Measurements from ENCODE around the gene SLC6A3. TPM values are rescaled to one million over a fixed set of nuclear protein-coding genes. Genes with fewer than 3 reads are reported as not detected.

The SLC6A3 gene
- total and polyA plus RNA-seq, 9 of the 15 experiments (the other 6 are each of a cell fraction or from before 2014, with no cell fraction given) = not detected

DNA sequence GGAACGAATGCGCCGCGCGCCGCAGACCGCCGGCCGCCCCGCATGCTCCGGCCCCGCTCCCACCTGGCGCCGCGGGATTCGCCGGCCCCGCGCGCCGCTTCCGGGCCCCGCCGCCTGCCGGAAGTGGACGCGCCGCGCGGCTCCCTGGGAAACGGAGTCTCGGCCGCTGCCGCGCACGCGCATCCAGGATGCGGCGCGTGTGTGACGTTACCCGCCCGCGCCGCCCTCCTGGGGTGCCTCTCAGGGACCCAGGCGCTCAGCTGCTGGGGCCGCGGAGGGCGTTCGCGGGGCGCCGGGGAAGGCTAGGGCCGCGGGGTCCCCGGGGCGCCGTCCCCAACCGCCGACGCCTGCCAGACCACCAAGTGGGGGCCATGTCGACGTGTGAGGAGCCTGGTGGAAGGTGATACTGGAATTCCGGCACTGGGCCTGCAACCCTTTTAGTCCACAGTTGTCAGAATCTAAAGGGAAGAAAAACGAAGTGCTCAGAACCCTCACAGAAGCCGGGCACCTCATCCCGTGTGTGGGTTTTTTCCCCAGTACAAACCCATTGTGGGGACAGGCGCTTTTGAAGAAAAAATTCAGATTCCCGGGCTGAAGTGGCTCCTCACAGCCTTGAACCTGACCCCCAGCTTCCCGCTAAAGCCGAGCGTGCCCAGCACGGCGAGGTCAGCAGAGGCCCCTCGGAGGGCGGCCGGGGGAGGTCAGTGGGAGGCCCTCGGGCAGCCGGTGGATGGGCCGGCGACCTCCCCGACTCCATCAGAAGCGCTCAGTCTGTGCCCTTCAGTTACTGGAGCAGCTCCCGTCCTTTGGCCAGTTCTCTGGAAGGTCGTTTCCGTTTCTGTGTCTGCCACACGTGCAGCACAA lies 100.0 kb downstream of the SLC6A3 start, which contains the start of gene CLPTM1L (continued):
- TF ChIP-seq ZNF395 (CRISPR knock-in tag; IDR thresholded peaks at IDR 0.05) (no peak), HOMEZ (CRISPR knock-in tag; IDR thresholded peaks at IDR 0.05) (no peak), PREB (CRISPR knock-in tag; IDR thresholded peaks at IDR 0.05) (no peak), CXXC5 (CRISPR knock-in tag; IDR thresholded peaks at IDR 0.05) (peak; percentile 80), ZNF445 (CRISPR knock-in tag; IDR thresholded peaks at IDR 0.05; ENCODE audit: low read depth) (no peak), ETV6 (IDR thresholded peaks at IDR 0.05; ENCODE audit: borderline replicate concordance in 1 of 2, low read depth in 2 of 2, low read length in 1 of 2) (no peak), ETV6 (CRISPR knock-in tag; IDR thresholded peaks at IDR 0.05; ENCODE audit: borderline replicate concordance) (no peak), BACH1 (tag; IDR thresholded peaks at IDR 0.05) (no peak), FOXJ3 (CRISPR knock-in tag; IDR thresholded peaks at IDR 0.05) (no peak), RFX5 (IDR thresholded peaks at IDR 0.05; ENCODE audit: low read depth, low read length) (no peak), ZNF551 (CRISPR knock-in tag; IDR thresholded peaks at IDR 0.05) (no peak), ZNF212 (CRISPR knock-in tag; IDR thresholded peaks at IDR 0.05) (no peak)
- TF ChIP-seq, protein P1, sequence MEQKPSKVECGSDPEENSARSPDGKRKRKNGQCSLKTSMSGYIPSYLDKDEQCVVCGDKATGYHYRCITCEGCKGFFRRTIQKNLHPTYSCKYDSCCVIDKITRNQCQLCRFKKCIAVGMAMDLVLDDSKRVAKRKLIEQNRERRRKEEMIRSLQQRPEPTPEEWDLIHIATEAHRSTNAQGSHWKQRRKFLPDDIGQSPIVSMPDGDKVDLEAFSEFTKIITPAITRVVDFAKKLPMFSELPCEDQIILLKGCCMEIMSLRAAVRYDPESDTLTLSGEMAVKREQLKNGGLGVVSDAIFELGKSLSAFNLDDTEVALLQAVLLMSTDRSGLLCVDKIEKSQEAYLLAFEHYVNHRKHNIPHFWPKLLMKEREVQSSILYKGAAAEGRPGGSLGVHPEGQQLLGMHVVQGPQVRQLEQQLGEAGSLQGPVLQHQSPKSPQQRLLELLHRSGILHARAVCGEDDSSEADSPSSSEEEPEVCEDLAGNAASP (IDR thresholded peaks at IDR 0.05) = no peak
- TF ChIP-seq, protein P2, sequence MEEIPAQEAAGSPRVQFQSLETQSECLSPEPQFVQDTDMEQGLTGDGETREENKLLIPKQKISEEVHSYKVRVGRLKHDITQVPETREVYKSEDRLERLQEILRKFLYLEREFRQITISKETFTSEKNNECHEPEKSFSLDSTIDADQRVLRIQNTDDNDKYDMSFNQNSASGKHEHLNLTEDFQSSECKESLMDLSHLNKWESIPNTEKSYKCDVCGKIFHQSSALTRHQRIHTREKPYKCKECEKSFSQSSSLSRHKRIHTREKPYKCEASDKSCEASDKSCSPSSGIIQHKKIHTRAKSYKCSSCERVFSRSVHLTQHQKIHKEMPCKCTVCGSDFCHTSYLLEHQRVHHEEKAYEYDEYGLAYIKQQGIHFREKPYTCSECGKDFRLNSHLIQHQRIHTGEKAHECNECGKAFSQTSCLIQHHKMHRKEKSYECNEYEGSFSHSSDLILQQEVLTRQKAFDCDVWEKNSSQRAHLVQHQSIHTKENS (CRISPR knock-in tag; IDR thresholded peaks at IDR 0.05) = no peak
- TF ChIP-seq, protein P3, sequence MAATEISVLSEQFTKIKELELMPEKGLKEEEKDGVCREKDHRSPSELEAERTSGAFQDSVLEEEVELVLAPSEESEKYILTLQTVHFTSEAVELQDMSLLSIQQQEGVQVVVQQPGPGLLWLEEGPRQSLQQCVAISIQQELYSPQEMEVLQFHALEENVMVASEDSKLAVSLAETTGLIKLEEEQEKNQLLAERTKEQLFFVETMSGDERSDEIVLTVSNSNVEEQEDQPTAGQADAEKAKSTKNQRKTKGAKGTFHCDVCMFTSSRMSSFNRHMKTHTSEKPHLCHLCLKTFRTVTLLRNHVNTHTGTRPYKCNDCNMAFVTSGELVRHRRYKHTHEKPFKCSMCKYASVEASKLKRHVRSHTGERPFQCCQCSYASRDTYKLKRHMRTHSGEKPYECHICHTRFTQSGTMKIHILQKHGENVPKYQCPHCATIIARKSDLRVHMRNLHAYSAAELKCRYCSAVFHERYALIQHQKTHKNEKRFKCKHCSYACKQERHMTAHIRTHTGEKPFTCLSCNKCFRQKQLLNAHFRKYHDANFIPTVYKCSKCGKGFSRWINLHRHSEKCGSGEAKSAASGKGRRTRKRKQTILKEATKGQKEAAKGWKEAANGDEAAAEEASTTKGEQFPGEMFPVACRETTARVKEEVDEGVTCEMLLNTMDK (IDR thresholded peaks at IDR 0.05; ENCODE audit: borderline replicate concordance, insufficient read depth, low read depth, low read length, poor library complexity, severe bottlenecking) = no peak
- TF ChIP-seq, protein P4, sequence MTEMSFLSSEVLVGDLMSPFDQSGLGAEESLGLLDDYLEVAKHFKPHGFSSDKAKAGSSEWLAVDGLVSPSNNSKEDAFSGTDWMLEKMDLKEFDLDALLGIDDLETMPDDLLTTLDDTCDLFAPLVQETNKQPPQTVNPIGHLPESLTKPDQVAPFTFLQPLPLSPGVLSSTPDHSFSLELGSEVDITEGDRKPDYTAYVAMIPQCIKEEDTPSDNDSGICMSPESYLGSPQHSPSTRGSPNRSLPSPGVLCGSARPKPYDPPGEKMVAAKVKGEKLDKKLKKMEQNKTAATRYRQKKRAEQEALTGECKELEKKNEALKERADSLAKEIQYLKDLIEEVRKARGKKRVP (CRISPR knock-in tag; IDR thresholded peaks at IDR 0.05) = no peak
